GM21515 (cell line): ENCODE data around the gene CSMD2.
"Not testable (repeated sequence)": the region's sequence is repeated elsewhere in the genome, so short reads cannot be mapped to it uniquely, and the experiment has no call there.

Experiments used
- ATAC-seq: cut with Tn5 transposase; IDR thresholded peaks from one replicate; pipeline ENCODE4 v1.9.1; 2021; ENCODE audit not compliant: unreplicated experiment

Gene CSMD2

GRCh38 chr1:34055818-34056217, 109.2 kb downstream of the CSMD2 start:
- no peak for ATAC-seq

DNA sequence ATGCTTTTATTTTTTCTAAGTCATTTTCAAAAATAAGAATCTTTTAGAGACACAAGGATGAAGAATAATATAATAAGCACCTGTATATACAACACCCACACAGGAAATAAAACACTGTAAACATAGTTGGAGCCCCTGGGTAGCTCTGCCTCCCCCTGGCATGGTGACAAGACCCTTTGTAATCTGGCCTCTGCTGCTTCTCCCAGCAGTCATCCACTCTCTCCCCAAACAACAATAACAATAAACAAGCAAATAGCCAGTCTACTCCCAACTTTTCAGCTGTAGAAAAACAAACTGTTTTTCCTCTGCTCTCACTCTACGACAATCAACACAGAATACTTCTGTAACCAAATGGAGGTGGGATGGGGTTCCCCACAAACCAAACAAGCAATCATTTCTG, 110.1 kb downstream of the CSMD2 start:
- ATAC-seq, result no peak

- no peak for ATAC-seq
Observed at GRCh38 chr1:34053660-34054059, 111.4 kb downstream of the CSMD2 start.

DNA sequence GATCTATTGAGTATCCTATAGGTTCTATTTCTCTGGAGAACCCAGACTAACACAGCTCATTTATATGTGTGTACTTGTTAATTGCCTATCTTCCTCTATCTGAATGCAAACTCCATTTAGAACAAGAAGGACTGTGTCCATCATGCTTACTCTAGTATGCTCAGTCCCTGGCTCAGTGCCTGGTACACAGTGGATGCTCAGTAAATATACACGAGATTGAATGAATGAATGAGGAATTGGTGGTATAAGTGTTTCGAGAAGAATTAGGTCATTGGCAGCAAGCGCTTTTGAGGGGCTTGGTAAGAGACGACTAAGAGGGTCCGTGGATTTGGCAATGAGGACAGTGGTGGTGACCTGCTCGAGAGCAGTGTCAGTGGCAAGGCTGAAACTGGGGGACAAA, 112.5 kb downstream of the CSMD2 start:
- ATAC-seq, result no peak

DNA sequence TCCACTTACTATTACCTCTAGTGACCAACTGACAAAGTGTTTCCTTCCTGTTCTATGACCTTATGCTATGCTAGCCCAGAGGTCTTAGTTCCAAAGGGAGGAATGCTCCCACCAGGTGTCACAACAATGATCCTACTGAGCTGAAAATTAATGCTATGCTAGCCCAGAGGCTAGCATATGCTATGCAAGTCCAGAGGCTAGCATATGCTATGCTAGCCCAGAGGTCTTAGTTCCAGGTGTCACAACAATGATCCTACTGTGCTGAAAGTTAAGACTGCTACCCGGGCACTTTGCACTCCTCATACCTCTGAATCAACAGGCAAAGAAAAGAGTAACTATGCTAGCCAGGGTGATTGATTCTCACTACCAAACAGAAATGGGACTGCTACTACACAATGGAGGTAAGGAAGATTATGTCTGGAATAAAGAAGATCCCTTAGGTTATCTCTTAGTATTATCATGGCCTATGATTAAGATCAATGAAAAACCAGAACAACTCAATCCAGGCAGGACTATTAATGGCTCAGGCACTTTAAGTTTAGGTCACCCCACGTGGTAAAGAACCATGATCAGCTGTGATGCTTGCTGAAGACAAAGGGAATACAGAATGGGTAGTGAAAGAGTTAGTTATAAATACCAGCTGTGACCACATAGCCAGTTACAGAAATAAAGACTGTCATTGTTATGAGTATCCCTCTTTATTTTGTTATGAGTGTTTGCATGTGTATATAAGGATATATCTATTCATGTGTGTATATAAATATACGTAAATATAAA, 114.1 kb downstream of the CSMD2 start:
- no peak for ATAC-seq

- ATAC-seq, result no peak
Observed at GRCh38 chr1:34049994-34050393, 115.0 kb downstream of the CSMD2 start.

DNA sequence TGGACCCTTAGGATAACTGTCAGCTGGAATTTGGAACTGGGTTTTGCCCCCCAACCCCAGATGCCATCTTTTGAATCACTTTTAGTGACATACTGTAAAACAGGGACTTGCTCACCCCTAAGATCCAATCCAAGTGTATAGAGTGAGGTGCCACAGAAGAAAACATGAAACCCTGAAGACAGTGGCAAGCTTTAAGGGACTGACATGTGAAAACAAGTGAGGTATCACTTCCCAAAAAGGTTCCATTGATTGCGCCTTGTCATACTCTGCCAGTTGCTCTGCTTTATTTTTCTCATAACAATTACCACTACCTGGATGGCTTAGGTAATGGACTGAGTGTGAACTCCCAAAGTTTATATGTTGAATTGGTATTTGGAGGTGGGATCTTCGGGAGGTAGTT, 115.6 kb downstream of the CSMD2 start:
- ATAC-seq, result no peak

DNA sequence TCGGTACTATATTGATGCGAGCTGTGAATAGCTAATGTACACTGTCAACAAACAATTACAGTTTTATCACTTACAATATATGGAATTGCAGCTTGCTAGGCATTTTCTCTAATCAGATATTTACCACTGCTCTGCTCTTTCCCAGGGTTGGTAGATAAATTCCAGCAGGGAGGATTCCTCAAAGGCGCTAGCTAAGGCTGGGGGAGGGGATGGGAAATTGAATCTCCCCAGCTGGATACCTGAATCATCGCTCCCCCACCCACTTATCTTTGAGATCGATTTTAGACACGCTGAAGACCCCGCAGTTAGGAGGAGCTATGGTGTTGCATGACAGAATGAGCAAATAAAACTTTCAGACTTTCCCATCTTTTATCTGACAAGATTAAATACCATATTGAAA, 127.2 kb downstream of the CSMD2 start:
- ATAC-seq, result no peak

DNA sequence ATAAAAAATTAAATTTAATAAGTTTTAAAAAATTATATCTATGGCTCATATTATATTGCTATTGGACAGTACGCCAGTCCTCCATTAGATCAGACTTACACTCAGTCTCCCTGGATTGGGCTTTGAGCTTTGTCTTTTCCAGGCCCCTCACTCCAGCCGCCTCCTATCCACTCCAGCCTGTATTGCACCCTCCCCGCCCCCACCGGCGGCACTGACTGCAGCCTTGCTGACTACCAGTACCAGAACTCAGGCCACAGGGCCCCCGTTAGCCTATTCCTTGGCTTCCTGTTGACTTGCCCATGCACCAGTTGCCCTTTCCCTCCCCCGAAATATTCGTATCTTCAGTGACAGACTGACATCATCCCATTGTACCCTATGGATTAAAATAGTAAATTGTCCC, 127.9 kb downstream of the CSMD2 start:
- ATAC-seq, result no peak

- ATAC-seq, result no peak
Observed at GRCh38 chr1:34034036-34034435, 131.0 kb downstream of the CSMD2 start.

GRCh38 chr1:34029954-34030353, 135.1 kb downstream of the CSMD2 start:
- ATAC-seq, result no peak

GRCh38 chr1:34029515-34029914, 135.5 kb downstream of the CSMD2 start:
- no peak for ATAC-seq

GRCh38 chr1:34028381-34029055, 136.5 kb downstream of the CSMD2 start:
- ATAC-seq, result no peak

- ATAC-seq, result no peak
Observed at GRCh38 chr1:34025675-34026074, 139.4 kb downstream of the CSMD2 start.

- ATAC-seq, result no peak
Observed at GRCh38 chr1:34024485-34024884, 140.5 kb downstream of the CSMD2 start.

DNA sequence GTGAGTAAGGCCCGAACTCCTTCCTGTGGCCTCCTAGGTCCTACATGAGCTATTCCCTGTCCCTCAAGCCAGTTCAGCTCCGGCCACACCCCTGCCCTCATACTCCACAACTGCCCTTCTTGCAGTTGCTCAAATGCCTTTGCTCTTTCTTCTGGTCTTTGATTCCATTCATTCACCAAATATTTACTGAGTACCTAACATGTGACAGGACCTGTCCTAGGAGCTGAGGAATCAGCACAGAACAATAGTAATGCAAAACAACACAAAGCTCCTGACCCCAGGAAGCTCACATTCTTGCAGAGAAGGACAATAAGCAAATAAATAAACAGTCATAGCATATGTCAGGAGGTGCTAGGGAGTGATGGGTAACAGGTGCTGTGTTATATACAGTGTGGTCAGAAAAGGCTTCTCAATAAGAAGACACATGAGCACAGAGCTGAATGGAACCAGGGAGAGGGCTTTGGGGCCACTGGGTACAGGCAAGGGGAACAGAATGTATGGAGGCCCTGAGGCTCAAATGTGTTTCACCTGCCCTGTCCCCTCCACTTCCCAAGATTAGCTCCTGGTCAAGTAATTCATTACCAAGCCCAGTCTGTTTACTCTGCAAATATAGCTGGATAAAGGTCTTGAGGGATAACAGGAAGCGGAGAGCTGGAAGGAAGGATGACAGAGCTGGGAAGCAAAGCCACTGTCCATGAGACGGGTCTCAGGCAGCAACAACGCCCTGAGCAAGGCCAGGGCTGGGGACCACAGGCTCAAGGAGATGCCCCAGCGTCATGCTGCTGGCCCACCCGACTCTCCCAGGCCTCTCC, 145.1 kb downstream of the CSMD2 start:
- ATAC-seq, result no peak

DNA sequence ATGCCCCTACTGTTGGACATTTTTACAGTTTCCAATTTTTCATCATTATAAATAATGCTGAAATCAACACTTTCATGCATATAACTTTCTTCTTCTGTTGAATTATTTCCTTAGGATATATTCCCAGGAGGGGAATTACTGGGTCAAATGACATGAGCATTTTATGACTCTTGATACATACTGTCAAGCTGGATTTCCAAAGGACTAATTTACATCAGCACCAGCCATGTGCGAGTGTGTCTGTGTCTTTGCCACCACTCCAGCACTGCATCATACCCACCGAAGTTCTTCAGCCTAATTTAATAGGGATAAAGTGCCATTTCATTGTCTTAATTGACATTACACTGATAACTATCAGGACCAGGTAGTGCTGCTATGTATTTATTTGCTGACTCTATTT, 146.7 kb downstream of the CSMD2 start:
- no peak for ATAC-seq

DNA sequence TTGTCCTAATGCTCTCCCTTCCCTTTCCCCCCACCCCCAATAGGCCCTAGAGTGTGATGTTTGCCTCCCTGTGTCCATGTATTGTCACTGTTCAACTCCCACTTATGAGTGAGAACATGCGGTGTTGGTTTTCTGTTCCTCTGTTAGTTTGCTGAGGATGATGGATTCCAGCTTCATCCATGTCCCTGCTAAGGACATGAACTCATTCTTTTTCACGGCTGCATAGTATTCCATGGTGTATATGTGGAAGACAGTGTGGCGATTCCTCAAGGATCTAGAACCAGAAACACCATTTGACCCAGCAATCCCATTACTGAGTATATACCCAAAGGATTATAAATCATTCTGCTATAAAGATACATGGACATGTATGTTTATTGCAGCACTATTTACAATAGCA, 148.7 kb downstream of the CSMD2 start:
- not testable (repeated sequence) for ATAC-seq

- ATAC-seq, result no peak
Observed at GRCh38 chr1:34013958-34014737, 150.9 kb downstream of the CSMD2 start.

DNA sequence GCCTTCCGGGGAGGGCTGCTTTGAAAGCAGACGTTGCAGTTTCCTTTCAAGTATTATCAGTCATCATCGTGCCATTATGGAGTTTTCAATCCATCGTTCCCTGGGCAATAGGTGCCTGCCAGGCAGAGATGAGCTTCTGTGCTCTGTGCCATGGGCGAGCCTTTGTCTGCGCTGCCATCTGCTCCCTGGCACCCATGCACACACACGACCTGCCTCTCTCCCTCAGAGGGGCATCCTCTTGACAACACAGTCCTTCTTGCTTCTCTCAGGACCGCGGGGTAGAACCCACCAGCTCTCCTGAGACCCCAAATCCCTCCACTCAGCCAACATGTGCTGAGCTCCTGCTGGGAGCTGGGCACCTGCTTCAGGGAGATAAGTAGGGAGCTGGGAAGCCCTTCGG, 151.9 kb downstream of the CSMD2 start:
- no peak for ATAC-seq

DNA sequence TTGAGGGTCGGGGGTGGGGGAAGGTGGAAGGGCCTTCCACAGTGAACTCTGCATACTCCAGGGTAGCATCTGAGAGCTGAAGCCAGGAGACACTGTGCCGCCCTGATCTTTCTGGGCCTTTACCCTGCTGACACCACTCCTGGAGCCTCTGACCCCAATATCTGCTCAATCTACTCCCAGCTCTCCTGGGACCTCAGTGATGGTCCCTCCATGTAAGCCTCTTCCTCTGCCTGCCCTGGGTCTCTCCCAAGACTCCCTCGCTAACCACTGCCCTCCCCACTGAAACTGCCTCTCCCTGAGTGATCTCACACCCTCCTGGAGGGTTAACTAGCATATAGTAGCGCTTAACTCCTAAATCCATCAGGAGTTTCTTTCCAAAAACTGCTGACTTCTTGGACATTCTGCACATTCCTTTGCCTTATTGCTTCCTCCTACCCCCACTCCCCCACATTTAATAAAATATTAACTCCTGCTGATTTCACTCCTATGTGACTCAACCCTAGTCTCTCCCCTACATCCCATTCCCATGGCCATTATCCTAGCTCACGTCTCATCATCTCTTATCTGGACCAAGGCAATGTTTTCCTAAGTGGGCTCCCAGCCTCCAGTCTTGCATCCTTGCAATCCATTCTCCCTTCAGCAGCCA, 155.6 kb downstream of the CSMD2 start:
- ATAC-seq, result no peak
